H1 (cell line): ENCODE measurements around the gene TCFL5. TPM values are rescaled to one million over a fixed set of nuclear protein-coding genes. Genes with fewer than 3 reads are reported as not detected.

Experiments used
- CTCF ChIA-PET: fragments of 300-600 bp; sonication (Branson Sonifier 250); formaldehyde crosslinking; loops from one replicate; lab custom pipeline; 2021; ENCODE audit not compliant: partially characterized antibody; lab: Charles Lee
- POLR2A ChIA-PET: fragments of 300-600 bp; sonication (Branson Sonifier 250); formaldehyde crosslinking; loops from one replicate; lab custom pipeline; 2021; ENCODE audit warnings: inconsistent platforms; ENCODE audit not compliant: partially characterized antibody; lab: Charles Lee
- DNase-seq, 2 experiments: peaks; one replicate each; pipeline versions ENCODE4 v3.0.0 to v3.0.0-alpha.2; 2010 to 2022; ENCODE audit warnings: low spot score in 2 of 2, low read depth in 1 of 2, mixed read lengths in 1 of 2
- FAIRE-seq: peaks from 2 replicates; lab custom pipeline; 2011; peaks lifted over from hg19 to GRCh38; lab: Jason Lieb, UNC
- H2AFZ ChIP-seq: 2 replicates; pipeline ENCODE4 v1.8.1; 2012; ENCODE audit warnings: low read length, inconsistent platforms
- H2AK5ac ChIP-seq: 2 replicates; pipeline ENCODE4 v1.6.1; 2013; ENCODE audit warnings: low read depth, low read length
- H2BK120ac ChIP-seq: replicated peaks from 2 replicates; pipeline ENCODE3; 2013; ENCODE audit warnings: low read depth, low read length, inconsistent platforms
- H2BK12ac ChIP-seq: 2 replicates; pipeline ENCODE4 v1.6.1; 2013; ENCODE audit warnings: low read depth, low read length
- H2BK15ac ChIP-seq: 2 replicates; pipeline ENCODE4 v1.6.1; 2013; ENCODE audit warnings: low read length
- H2BK20ac ChIP-seq: 2 replicates; pipeline ENCODE4 v1.6.1; 2013; ENCODE audit warnings: low read length
- H2BK5ac ChIP-seq: 2 replicates; pipeline ENCODE4 v1.6.1; 2013; ENCODE audit warnings: low read depth, low read length
- H3K14ac ChIP-seq: 2 replicates; pipeline ENCODE4 v1.6.1; 2013; ENCODE audit warnings: inconsistent platforms; ENCODE audit not compliant: insufficient read length
- H3K18ac ChIP-seq: 2 replicates; pipeline ENCODE4 v1.6.1; 2013; ENCODE audit warnings: low read length; ENCODE audit errors: extremely low read depth
- H3K23ac ChIP-seq: 2 replicates; pipeline ENCODE4 v1.6.1; 2013; ENCODE audit warnings: inconsistent platforms; ENCODE audit not compliant: insufficient read length
- H3K23me2 ChIP-seq: 2 replicates; pipeline ENCODE4 v1.6.1; 2013; ENCODE audit warnings: low read depth, low read length
- H3K27ac ChIP-seq: 2 replicates; pipeline ENCODE4 v1.6.1; 2011; ENCODE audit warnings: low read depth, low read length, inconsistent platforms
- H3K27me3 ChIP-seq, 4 experiments: replicated peaks in 1 of 4; 1 replicate in 1 of 4; 2 replicates in 3 of 4; pipeline versions ENCODE4 v1.6.1 to v1.8.1; 2011 to 2013; ENCODE audit warnings: low read length in 3 of 4, mild to moderate bottlenecking in 3 of 4, inconsistent platforms in 2 of 4, mixed read lengths in 2 of 4, moderate library complexity in 1 of 4; ENCODE audit not compliant: control insufficient read depth in 3 of 4, insufficient read depth in 3 of 4; ENCODE audit errors: extremely low read depth in 1 of 4
- H3K36me3 ChIP-seq, 4 experiments: 2 replicates each; pipeline versions ENCODE4 v1.6.1 to v1.8.1; 2011 to 2013; ENCODE audit warnings: mild to moderate bottlenecking in 4 of 4, low read length in 3 of 4, moderate library complexity in 2 of 4, control low read depth in 1 of 4, inconsistent platforms in 1 of 4; ENCODE audit not compliant: insufficient read depth in 4 of 4, control insufficient read depth in 2 of 4
- H3K4ac ChIP-seq: replicated peaks from 2 replicates; pipeline ENCODE3; 2013; ENCODE audit warnings: low read length, low read depth, mixed read lengths, inconsistent platforms; ENCODE audit not compliant: insufficient read length
- H3K4me1 ChIP-seq, 4 experiments: replicated peaks in 1 of 4; 1 replicate in 1 of 4; 2 replicates in 3 of 4; pipeline versions ENCODE4 v1.6.1 to v1.8.1; 2011 to 2013; ENCODE audit warnings: low read length in 3 of 4, inconsistent platforms in 2 of 4, mixed read lengths in 1 of 4; ENCODE audit not compliant: insufficient read depth in 4 of 4, control insufficient read depth in 3 of 4
- H3K4me2 ChIP-seq, 2 experiments: 2 replicates each; pipeline versions ENCODE4 v1.6.1 to v1.8.1; 2011 to 2013; ENCODE audit warnings: low read depth in 2 of 2, low read length in 2 of 2, control low read depth in 1 of 2, inconsistent platforms in 1 of 2, mild to moderate bottlenecking in 1 of 2; ENCODE audit not compliant: insufficient read depth in 1 of 2
- H3K4me3 ChIP-seq, 4 experiments: fragments of 200-600, 300-600 bp in 1 of 4; sonication (generic), shearing (Covaris generic), sonication (Bioruptor Twin) in 1 of 4; 2 replicates each; pipeline versions ENCODE4 v1.5.1 to v1.8.1; 2011 to 2016; ENCODE audit warnings: low read length in 4 of 4, low read depth in 3 of 4, control low read depth in 2 of 4, inconsistent platforms in 2 of 4, mild to moderate bottlenecking in 2 of 4, mixed read lengths in 1 of 4, moderate library complexity in 1 of 4; ENCODE audit not compliant: insufficient read depth in 2 of 4; ENCODE audit errors: extremely low read depth in 1 of 4
- H3K56ac ChIP-seq: replicated peaks from 2 replicates; pipeline ENCODE3; 2013; ENCODE audit warnings: low read depth, mild to moderate bottlenecking, mixed read lengths, low read length, inconsistent platforms; ENCODE audit not compliant: insufficient read length
- H3K79me1 ChIP-seq: 2 replicates; pipeline ENCODE4 v1.6.1; 2013; ENCODE audit warnings: low read depth, low read length, control low read depth
- H3K79me2 ChIP-seq, 2 experiments: 2 replicates each; pipeline versions ENCODE4 v1.6.1 to v1.8.1; 2012 to 2013; ENCODE audit warnings: low read length in 2 of 2, mild to moderate bottlenecking in 2 of 2, inconsistent platforms in 1 of 2; ENCODE audit not compliant: insufficient read depth in 2 of 2, control insufficient read depth in 1 of 2
- H3K9ac ChIP-seq, 4 experiments: replicated peaks in 1 of 4; 1 replicate in 1 of 4; 2 replicates in 3 of 4; pipeline versions ENCODE4 v1.6.1 to v1.8.1; 2011 to 2013; ENCODE audit warnings: low read depth in 3 of 4, low read length in 3 of 4, control low read depth in 2 of 4, mild to moderate bottlenecking in 2 of 4, moderate library complexity in 2 of 4, inconsistent platforms in 1 of 4; ENCODE audit errors: extremely low read depth in 1 of 4
- H3K9me3 ChIP-seq, 2 experiments: 2 replicates each; pipeline versions ENCODE4 v1.6.1 to v1.8.1; 2012 to 2013; ENCODE audit warnings: mild to moderate bottlenecking in 2 of 2, moderate library complexity in 2 of 2, control low read depth in 1 of 2, inconsistent platforms in 1 of 2, low read depth in 1 of 2, low read length in 1 of 2, mixed read lengths in 1 of 2; ENCODE audit not compliant: insufficient read depth in 2 of 2
- H4K20me1 ChIP-seq, 2 experiments: replicated peaks in 1 of 2; 2 replicates each; pipeline versions ENCODE3 to v1.8.1; 2011 to 2013; ENCODE audit warnings: inconsistent platforms in 2 of 2, low read length in 2 of 2, mild to moderate bottlenecking in 1 of 2; ENCODE audit not compliant: insufficient read depth in 2 of 2, control insufficient read depth in 1 of 2
- H4K5ac ChIP-seq: 2 replicates; pipeline ENCODE4 v1.6.1; 2013; ENCODE audit warnings: low read length, low read depth, mixed read lengths, inconsistent platforms; ENCODE audit not compliant: insufficient read length
- H4K8ac ChIP-seq: 2 replicates; pipeline ENCODE4 v1.8.0; 2013; ENCODE audit warnings: mild to moderate bottlenecking, moderate library complexity, low read length, inconsistent platforms; ENCODE audit not compliant: insufficient read depth; ENCODE audit errors: extremely low read depth
- H4K91ac ChIP-seq: replicated peaks from 2 replicates; pipeline ENCODE3; 2013; ENCODE audit warnings: low read length, mixed read lengths, inconsistent platforms; ENCODE audit not compliant: insufficient read length
- EP300 ChIP-seq, 2 experiments: IDR thresholded peaks; 1 replicate in 1 of 2; 2 replicates in 1 of 2; pipeline ENCODE4 v1.6.1; 2011 to 2012; ENCODE audit warnings: low read depth in 2 of 2, low read length in 2 of 2, mild to moderate bottlenecking in 2 of 2, borderline replicate concordance in 1 of 2, inconsistent platforms in 1 of 2, moderate library complexity in 1 of 2
- GTF2F1 ChIP-seq: IDR thresholded peaks from 2 replicates; pipeline ENCODE4 v1.6.1; 2012; ENCODE audit warnings: low read depth, low read length, improper control_type of control experiment, borderline replicate concordance
- JUND ChIP-seq: IDR thresholded peaks from 2 replicates; pipeline ENCODE4 v1.6.1; 2011; ENCODE audit warnings: mild to moderate bottlenecking, improper control_type of control experiment, low read length
- KDM4A ChIP-seq: IDR thresholded peaks from one replicate; pipeline ENCODE4 v1.7.1; 2012; ENCODE audit warnings: low read depth, mild to moderate bottlenecking, moderate library complexity, low read length, inconsistent platforms; ENCODE audit not compliant: severe bottlenecking
- POU5F1 ChIP-seq: IDR thresholded peaks from 2 replicates; pipeline ENCODE4 v1.6.1; 2011; ENCODE audit warnings: low read depth, mild to moderate bottlenecking, low read length, moderate library complexity
- RBBP5 ChIP-seq: IDR thresholded peaks from 2 replicates; pipeline ENCODE4 v1.7.1; 2012; ENCODE audit warnings: low read depth, mild to moderate bottlenecking, inconsistent platforms, low read length, moderate library complexity, borderline replicate concordance
- SIRT6 ChIP-seq: IDR thresholded peaks from one replicate; pipeline ENCODE4 v1.7.1; 2012; ENCODE audit warnings: low read length, inconsistent platforms
- TAF7 ChIP-seq: optimal IDR thresholded peaks from 2 replicates; pipeline ENCODE3; 2011; ENCODE audit warnings: low read depth, mild to moderate bottlenecking, inconsistent platforms, low read length, moderate library complexity, borderline replicate concordance
- YY1 ChIP-seq: IDR thresholded peaks from 2 replicates; pipeline ENCODE4 v1.6.1; 2011; ENCODE audit warnings: low read depth, mild to moderate bottlenecking, low read length
- WGBS, 2 experiments: shearing (Covaris generic) in 1 of 2; methylation state at CpG; one replicate each; pipeline versions ENCODE4 v1.1.6 to v1.1.7; 2013 to 2015; ENCODE audit warnings: low lambda C conversion rate in 2 of 2, mixed read lengths in 2 of 2, inconsistent platforms in 1 of 2, low coverage in 1 of 2, missing lambda C conversion rate in 1 of 2; ENCODE audit not compliant: insufficient replicate concordance in 2 of 2, insufficient coverage in 1 of 2, insufficient read length in 1 of 2; ENCODE audit errors: extremely low coverage in 1 of 2, missing lambda C conversion rate in 1 of 2; 5-methylcytosine and 5-hydroxymethylcytosine counted together
- polyA plus RNA-seq, 7 experiments: library from polyadenylated mRNA; depleted of rRNA in 3 of 7; stranded (reverse) in 5 of 7; unstranded in 2 of 7; fragments of >200 nt in 5 of 7; fragments of 200-250 nt in 2 of 7; gene quantifications; 1 replicate in 5 of 7; 2 replicates in 1 of 7; 4 replicates in 1 of 7; pipeline versions ENCODE4 v1.2.1 to v1.2.3, GENCODE V29; 2011 to 2013; ENCODE audit warnings: missing spikeins in 2 of 7, mixed read lengths in 2 of 7
- total RNA-seq: library from RNA; stranded (reverse); fragmentation: NEBNext Ultra II Directional; extraction: Animal tissue kit (Norgen Biotek cat#: 25700); gene quantifications from 2 replicates; pipeline ENCODE4 v1.2.1, GENCODE V29; 2021
- TF ChIP-seq, protein P1 (sequence below): IDR thresholded peaks from 2 replicates; pipeline ENCODE4 v1.6.1; 2011; ENCODE audit warnings: low read length, improper control_type of control experiment

The TCFL5 gene
- total and polyA plus RNA-seq, 2 of the 8 experiments (the other 6 are each of a cell fraction or from before 2014, with no cell fraction given): 6.2 to 15.0 TPM

DNA sequence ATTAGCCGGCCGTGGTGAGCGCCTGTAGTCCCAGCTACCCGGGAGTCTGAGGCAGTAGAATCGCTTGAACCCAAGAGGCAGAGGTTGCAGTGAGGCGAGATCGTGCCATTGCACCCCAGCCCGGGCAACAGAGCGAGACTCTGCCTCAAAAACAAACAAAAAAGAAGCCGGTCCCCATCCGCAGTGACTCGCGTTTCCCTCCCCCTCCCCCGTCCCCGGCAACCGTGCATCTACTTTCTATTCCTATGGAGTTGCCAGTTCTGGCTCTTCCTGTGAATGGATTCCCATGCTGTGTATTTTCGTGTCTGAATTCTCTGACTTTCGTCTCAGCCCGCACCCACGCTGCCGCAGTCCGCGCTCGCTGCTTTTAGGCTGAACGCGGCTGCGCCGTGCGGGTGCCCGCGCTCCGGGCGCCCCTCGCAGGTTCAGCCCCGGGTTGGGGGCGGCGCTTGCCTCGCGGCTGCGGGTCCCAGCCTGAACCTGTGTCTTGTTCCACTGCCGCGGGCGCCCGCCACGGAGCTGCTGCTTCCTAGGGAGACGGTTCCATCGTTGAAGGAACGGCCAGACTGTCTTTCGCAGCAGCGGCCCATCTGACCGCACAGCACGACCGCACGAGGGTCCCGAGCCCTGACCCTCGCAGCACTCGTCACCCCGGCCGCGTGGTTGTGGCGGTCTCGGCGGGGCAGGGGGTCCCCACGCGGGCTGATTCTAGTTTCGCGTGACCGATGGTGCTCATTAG, 66.4 kb downstream of the TCFL5 start:
- no peak overlapping the region for H3K9ac ChIP-seq
- FAIRE-seq (no peak), DNase-seq (peak in 1 of 2 experiments; percentile 77)
- no peak overlapping the region for H2BK20ac ChIP-seq
- H3K14ac ChIP-seq: no peak overlapping the region
- ChIA-PET CTCF (interaction anchor here (1.6 to 6.2 kb wide), 3 partner anchors 12 to 89 kb away, joined by 5 to 37 read pairs (median 6); no protein-coding TSS in a partner anchor), POLR2A (interaction anchor here (1.5 to 1.9 kb wide), 3 partner anchors 20 to 153 kb away, joined by 4 to 10 read pairs (median 6); partner anchors contain the start of genes COL9A3 and SLCO4A1)
- H3K27me3 ChIP-seq: peaks cover 0 to 18% (median 11%) of the 10 kb centered on the region in 4 experiments; a peak in 5 of 7 replicates
- H3K4ac ChIP-seq: no peak overlapping the region
- H3K18ac ChIP-seq: peak overlapping the region; percentile 90
- no peak overlapping the region for H3K56ac ChIP-seq
- H3K4me1 ChIP-seq: peaks cover 0 to 11% (median 6%) of the 10 kb centered on the region in 4 experiments; a peak in 4 of 7 replicates
- no peaks in the 10 kb centered on the region for H3K79me2 ChIP-seq
- H4K91ac ChIP-seq: peak overlapping the region; percentile 91
- no peak overlapping the region for H3K23ac ChIP-seq
- WGBS, 2 experiments: 3% methylated on average over 61 of the region's 68 CpGs; no CpG with 5 or more reads in 1 of the 2 experiments
- H4K5ac ChIP-seq: peak overlapping the region; percentile 62
- no peaks in the 10 kb centered on the region for H3K9me3 ChIP-seq
- no peak overlapping the region for H2AK5ac ChIP-seq
- no peak overlapping the region; the same call in 1 of the 2 replicates for H2BK5ac ChIP-seq
- peaks cover 2 to 18% (median 9%) of the 10 kb centered on the region in 4 experiments; a peak in 4 of 8 replicates for H3K36me3 ChIP-seq
- peak overlapping the region; percentile 75 to 85 for H3K4me2 ChIP-seq
- H2BK12ac ChIP-seq: peak overlapping the region; percentile 60; the same call in 1 of the 2 replicates
- H4K20me1 ChIP-seq: peaks cover 0 to 10% of the 10 kb centered on the region in 2 experiments
- H2BK15ac ChIP-seq: peak overlapping the region; percentile 88; the same call in 1 of the 2 replicates
- no peak overlapping the region for H3K27ac ChIP-seq
- no peaks in the 10 kb centered on the region for H3K79me1 ChIP-seq
- peak overlapping the region; percentile 82 for H4K8ac ChIP-seq
- H3K4me3 ChIP-seq: peak overlapping the region; percentile 33 to 65 (median 52)
- 0 out of 2 replicates have a peak overlapping the region, but pooled peaks have one; percentile 48 for H2AFZ ChIP-seq
- peaks cover 7% of the 10 kb centered on the region; the same call in 1 of the 2 replicates for H3K23me2 ChIP-seq
- H2BK120ac ChIP-seq: peak overlapping the region; percentile 54
- TF ChIP-seq SIRT6 (no peak), EP300 (IDR thresholded peaks at IDR 0.05; ENCODE audit: borderline replicate concordance in 1 of 2, low read depth in 2 of 2, low read length in 2 of 2) (no peak), RBBP5 (peak; percentile 53; the same call in 1 of the 2 replicates), JUND (no peak), KDM4A (peak; percentile 64), YY1 (no peak), GTF2F1 (no peak), POU5F1 (no peak), TAF7 (no peak)
- TF ChIP-seq, protein P1, sequence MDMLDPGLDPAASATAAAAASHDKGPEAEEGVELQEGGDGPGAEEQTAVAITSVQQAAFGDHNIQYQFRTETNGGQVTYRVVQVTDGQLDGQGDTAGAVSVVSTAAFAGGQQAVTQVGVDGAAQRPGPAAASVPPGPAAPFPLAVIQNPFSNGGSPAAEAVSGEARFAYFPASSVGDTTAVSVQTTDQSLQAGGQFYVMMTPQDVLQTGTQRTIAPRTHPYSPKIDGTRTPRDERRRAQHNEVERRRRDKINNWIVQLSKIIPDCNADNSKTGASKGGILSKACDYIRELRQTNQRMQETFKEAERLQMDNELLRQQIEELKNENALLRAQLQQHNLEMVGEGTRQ: no peak
